Endothelial cell of umbilical vein (primary cell): ENCODE measurements around the gene CFTR. TPM values are rescaled to one million over a fixed set of nuclear protein-coding genes. Genes with fewer than 3 reads are reported as not detected.

ENCODE experiments used
- BruUV-seq: library from RNA; stranded (reverse); fragments of 400-500 nt; replicated peaks from 2 replicates; lab custom pipeline; 2021; lab: Mats Ljungman, UMichigan
- CTCF ChIA-PET: fragments of 300-600, 350-600 bp; sonication (Branson Sonifier 250); formaldehyde crosslinking; loops from one replicate; lab custom pipeline; 2021; ENCODE audit warnings: antibody characterized with exemption, inconsistent platforms; lab: Charles Lee
- POLR2A ChIA-PET: fragments of 300-600, 350-600 bp; sonication (Branson Sonifier 250); formaldehyde crosslinking; loops from one replicate; lab custom pipeline; 2021; ENCODE audit warnings: antibody characterized with exemption, inconsistent platforms; lab: Charles Lee
- DNase-seq: peaks from one replicate; pipeline ENCODE4 v3.0.0-alpha.2; 2011; ENCODE audit warnings: low read depth, low spot score
- FAIRE-seq: peaks from 2 replicates; lab custom pipeline; 2011; peaks lifted over from hg19 to GRCh38; lab: Jason Lieb, UNC
- H2AFZ ChIP-seq: 2 replicates; pipeline ENCODE4 v1.6.0; 2012; ENCODE audit warnings: low read depth, low read length, control low read depth, inconsistent platforms
- H3K27ac ChIP-seq: 2 replicates; pipeline ENCODE4 v1.5.1; 2011; ENCODE audit warnings: low read depth, mild to moderate bottlenecking, control low read depth, low read length, moderate library complexity; ENCODE audit not compliant: insufficient read depth
- H3K27me3 ChIP-seq, 2 experiments: 2 replicates each; pipeline versions ENCODE4 v1.6.0 to v1.6.1; 2011; ENCODE audit warnings: low read length in 2 of 2, mixed read lengths in 1 of 2; ENCODE audit not compliant: control insufficient read depth in 2 of 2, insufficient read depth in 2 of 2
- H3K36me3 ChIP-seq, 2 experiments: 2 replicates in 1 of 2; 3 replicates in 1 of 2; pipeline ENCODE4 v1.5.1; 2011; ENCODE audit warnings: low read length in 2 of 2, mild to moderate bottlenecking in 1 of 2, moderate library complexity in 1 of 2; ENCODE audit not compliant: control insufficient read depth in 2 of 2, insufficient read depth in 2 of 2; ENCODE audit errors: extremely low read depth in 1 of 2
- H3K4me1 ChIP-seq: 3 replicates; pipeline ENCODE4 v1.5.1; 2011; ENCODE audit warnings: mild to moderate bottlenecking, low read length; ENCODE audit not compliant: control insufficient read depth, insufficient read depth; ENCODE audit errors: extremely low read depth
- H3K4me2 ChIP-seq: 2 replicates; pipeline ENCODE4 v1.6.1; 2011; ENCODE audit warnings: low read length, control low read depth, mixed read lengths; ENCODE audit not compliant: insufficient read depth
- H3K4me3 ChIP-seq, 3 experiments: fragments of 200-600 bp in 1 of 3; sonication (generic), shearing (Covaris generic) in 1 of 3; replicated peaks in 1 of 3; 2 replicates each; pipeline ENCODE4 v1.5.1; 2011 to 2016; ENCODE audit warnings: control low read depth in 3 of 3, low read length in 3 of 3, mild to moderate bottlenecking in 2 of 3, inconsistent platforms in 1 of 3, low read depth in 1 of 3, moderate library complexity in 1 of 3; ENCODE audit not compliant: insufficient read depth in 1 of 3
- H3K79me2 ChIP-seq: 2 replicates; pipeline ENCODE4 v1.6.0; 2012; ENCODE audit warnings: low read length, inconsistent platforms; ENCODE audit not compliant: control insufficient read depth, insufficient read depth
- H3K9ac ChIP-seq: replicated peaks from 2 replicates; pipeline ENCODE3; 2011; ENCODE audit warnings: low read length, control low read depth; ENCODE audit not compliant: insufficient read depth; ENCODE audit errors: extremely low read depth
- H3K9me1 ChIP-seq: replicated peaks from 3 replicates; pipeline ENCODE4 v1.6.0; 2011; ENCODE audit warnings: mild to moderate bottlenecking, low read length; ENCODE audit not compliant: control insufficient read depth, insufficient read depth; ENCODE audit errors: extremely low read depth
- H3K9me3 ChIP-seq: replicated peaks from 2 replicates; pipeline ENCODE4 v1.5.1; 2012; ENCODE audit warnings: low read length, inconsistent platforms; ENCODE audit not compliant: control insufficient read depth, insufficient read depth
- H4K20me1 ChIP-seq: replicated peaks from 2 replicates; pipeline ENCODE3; 2011; ENCODE audit warnings: mild to moderate bottlenecking, low read length; ENCODE audit not compliant: control insufficient read depth, insufficient read depth; ENCODE audit errors: extremely low read depth
- EZH2 ChIP-seq: IDR thresholded peaks from 2 replicates; pipeline ENCODE4 v1.6.1; 2012; ENCODE audit warnings: borderline replicate concordance, low read depth, mild to moderate bottlenecking, moderate library complexity, low read length, inconsistent platforms; ENCODE audit not compliant: severe bottlenecking
- FOS ChIP-seq: IDR thresholded peaks from 2 replicates; pipeline ENCODE4 v1.6.1; 2011; ENCODE audit warnings: mild to moderate bottlenecking, low read length, moderate library complexity, borderline replicate concordance; ENCODE audit not compliant: insufficient read depth
- GATA2 ChIP-seq: IDR thresholded peaks from 2 replicates; pipeline ENCODE4 v1.7.0; 2011; ENCODE audit warnings: low read depth, mild to moderate bottlenecking, moderate library complexity, mixed read lengths, low read length; ENCODE audit not compliant: insufficient read length, insufficient read depth
- MYC ChIP-seq: IDR thresholded peaks from one replicate; pipeline ENCODE4 v1.6.1; 2011; ENCODE audit warnings: mild to moderate bottlenecking, low read depth, low read length
- POLR2A ChIP-seq: IDR thresholded peaks from 2 replicates; pipeline ENCODE4 v1.6.1; 2012; ENCODE audit warnings: low read depth, mild to moderate bottlenecking, control low read depth, low read length
- POLR2AphosphoS5 ChIP-seq: IDR thresholded peaks from 2 replicates; pipeline ENCODE4 v1.6.1; 2012; ENCODE audit warnings: low read depth, mild to moderate bottlenecking, control low read depth, low read length, moderate library complexity; ENCODE audit not compliant: insufficient read depth
- dilution Hi-C: fragments of 300-500 bp; cut with MboI; formaldehyde crosslinking; loops from one replicate; pipeline ENCODE4 v1.15.0; 2019; ENCODE audit warnings: low sequenced_read_pairs; ENCODE audit not compliant: extremely low pct_ligation_motif_present
- intact Hi-C: fragments of 100-400 bp; cut with micrococcal nuclease; formaldehyde crosslinking; loops from one replicate; pipeline ENCODE4 v1.10.0; 2022
- polyA plus RNA-seq, 4 experiments: library from polyadenylated mRNA; depleted of rRNA in 3 of 4; stranded (reverse) in 3 of 4; unstranded in 1 of 4; fragments of >200 nt; gene quantifications; 2 replicates each; pipeline versions ENCODE4 v1.2.1 to v1.2.3, GENCODE V29; 2011 to 2012; ENCODE audit warnings: missing spikeins in 1 of 4
- total RNA-seq: library from RNA; stranded (reverse); gene quantifications from 2 replicates; pipeline ENCODE4 v1.2.3, GENCODE V29; 2021
- TF ChIP-seq, protein P1 (sequence below), 2 donors: IDR thresholded peaks; 1 replicate in 1 of 2; 2 replicates in 1 of 2; pipeline ENCODE4 v1.5.1; 2011; ENCODE audit warnings: low read length in 2 of 2, mild to moderate bottlenecking in 2 of 2, moderate library complexity in 2 of 2, control low read depth in 1 of 2, inconsistent platforms in 1 of 2, low read depth in 1 of 2; ENCODE audit not compliant: insufficient read depth in 1 of 2; ENCODE audit errors: extremely low read depth in 1 of 2
- TF ChIP-seq, protein P2 (sequence below): IDR thresholded peaks from 2 replicates; pipeline ENCODE4 v1.6.1; 2011; ENCODE audit not compliant: insufficient read depth, insufficient read length

Gene CFTR
- total and polyA plus RNA-seq, 2 donors (not counting 3 experiments of a cell fraction or from before 2014, with no cell fraction given), result 0.03 TPM; not detected in 1

DNA sequence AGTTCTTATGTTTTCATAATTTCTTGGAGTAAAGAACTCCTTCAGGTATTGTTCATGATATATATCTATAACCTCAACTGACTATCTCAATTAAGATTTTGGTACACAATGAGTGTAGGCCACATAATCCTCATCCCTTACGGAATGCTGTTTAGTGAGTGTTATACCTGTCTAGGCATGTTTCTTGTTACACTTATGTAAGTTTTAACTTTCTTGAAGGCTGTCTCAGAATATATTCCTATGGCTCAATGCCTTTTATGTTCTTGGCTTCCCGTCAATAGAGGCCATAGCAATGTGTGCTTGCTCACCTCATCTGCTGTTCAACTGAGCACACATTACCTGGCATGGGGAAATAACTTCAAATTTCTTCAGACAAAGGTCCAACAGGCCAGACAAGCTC lies 208.3 kb downstream of the CFTR start:
- no peaks in the 10 kb centered on the region for H4K20me1 ChIP-seq
- FAIRE-seq, result no peak
- ChIA-PET CTCF (interaction anchor here (1.2 to 1.7 kb wide), 2 partner anchors 12 to 229 kb away, joined by 3 to 7 read pairs; no protein-coding TSS in a partner anchor), POLR2A (no interaction called here)
- no peaks in the 10 kb centered on the region for H3K4me1 ChIP-seq
- no peak overlapping the region for H3K4me2 ChIP-seq
- H3K36me3 ChIP-seq, result no peaks in the 10 kb centered on the region
- no peak overlapping the region for H2AFZ ChIP-seq
- dilution Hi-C loops (no loop called here), intact Hi-C loops (no loop called here)
- no peak overlapping the region for H3K9ac ChIP-seq
- DNase-seq, result no peak
- TF ChIP-seq, protein P1, sequence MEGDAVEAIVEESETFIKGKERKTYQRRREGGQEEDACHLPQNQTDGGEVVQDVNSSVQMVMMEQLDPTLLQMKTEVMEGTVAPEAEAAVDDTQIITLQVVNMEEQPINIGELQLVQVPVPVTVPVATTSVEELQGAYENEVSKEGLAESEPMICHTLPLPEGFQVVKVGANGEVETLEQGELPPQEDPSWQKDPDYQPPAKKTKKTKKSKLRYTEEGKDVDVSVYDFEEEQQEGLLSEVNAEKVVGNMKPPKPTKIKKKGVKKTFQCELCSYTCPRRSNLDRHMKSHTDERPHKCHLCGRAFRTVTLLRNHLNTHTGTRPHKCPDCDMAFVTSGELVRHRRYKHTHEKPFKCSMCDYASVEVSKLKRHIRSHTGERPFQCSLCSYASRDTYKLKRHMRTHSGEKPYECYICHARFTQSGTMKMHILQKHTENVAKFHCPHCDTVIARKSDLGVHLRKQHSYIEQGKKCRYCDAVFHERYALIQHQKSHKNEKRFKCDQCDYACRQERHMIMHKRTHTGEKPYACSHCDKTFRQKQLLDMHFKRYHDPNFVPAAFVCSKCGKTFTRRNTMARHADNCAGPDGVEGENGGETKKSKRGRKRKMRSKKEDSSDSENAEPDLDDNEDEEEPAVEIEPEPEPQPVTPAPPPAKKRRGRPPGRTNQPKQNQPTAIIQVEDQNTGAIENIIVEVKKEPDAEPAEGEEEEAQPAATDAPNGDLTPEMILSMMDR (IDR thresholded peaks at IDR 0.05; ENCODE audit: extremely low read depth in 1 of 2, insufficient read depth in 1 of 2, low read depth in 1 of 2, low read length in 2 of 2), result no peak
- no peak for TF ChIP-seq FOS
- no peak for TF ChIP-seq MYC
- no peak for TF ChIP-seq POLR2AphosphoS5
- TF ChIP-seq POLR2A, result no peak
- TF ChIP-seq, protein P2, sequence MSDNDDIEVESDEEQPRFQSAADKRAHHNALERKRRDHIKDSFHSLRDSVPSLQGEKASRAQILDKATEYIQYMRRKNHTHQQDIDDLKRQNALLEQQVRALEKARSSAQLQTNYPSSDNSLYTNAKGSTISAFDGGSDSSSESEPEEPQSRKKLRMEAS, result no peak
- no peak for TF ChIP-seq EZH2
- TF ChIP-seq GATA2, result no peak
- H3K4me3 ChIP-seq, result no peak overlapping the region
- H3K9me1 ChIP-seq, result no peaks in the 10 kb centered on the region
- peaks cover 3 to 8% of the 10 kb centered on the region in 2 experiments for H3K27me3 ChIP-seq
- H3K27ac ChIP-seq, result no peak overlapping the region
- BruUV-seq, result no TSS peak
- H3K9me3 ChIP-seq, result no peaks in the 10 kb centered on the region
- H3K79me2 ChIP-seq, result no peaks in the 10 kb centered on the region
